Hematopoietic multipotent progenitor cell treated with erythropoietin and hydrocortisone succinate and interleukin-3 and kit ligand, for 8 days (in vitro differentiated cells): ENCODE results near the gene CNMD.
"Not testable (repeated sequence)": the region's sequence is repeated elsewhere in the genome, so short reads cannot be mapped to it uniquely, and the experiment has no call there.

Experiments used
- DNase-seq: peaks from one replicate; pipeline ENCODE4 v3.0.0-alpha.2; 2015

The CNMD gene

DNA sequence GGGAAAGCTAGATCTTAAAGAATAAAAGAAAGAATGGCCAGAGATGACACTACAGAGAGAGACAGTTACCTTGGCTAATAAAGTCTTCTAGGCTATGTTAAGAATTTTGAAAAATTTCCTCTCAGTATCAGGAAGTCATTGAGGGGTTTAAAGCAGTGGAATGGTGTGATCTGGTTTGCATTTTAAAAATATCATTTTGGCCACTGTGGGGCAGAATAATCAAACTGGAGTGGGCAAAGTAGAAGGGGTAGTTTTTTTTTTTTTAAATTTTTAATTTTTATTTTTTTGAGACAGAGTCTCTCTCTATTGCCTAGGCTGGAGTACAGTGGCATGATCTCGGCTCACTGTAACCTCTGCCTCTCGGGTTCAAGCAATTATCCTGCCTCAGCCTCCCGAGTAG, 4.4 kb upstream of the CNMD start:
- DNase-seq: no peak

DNA sequence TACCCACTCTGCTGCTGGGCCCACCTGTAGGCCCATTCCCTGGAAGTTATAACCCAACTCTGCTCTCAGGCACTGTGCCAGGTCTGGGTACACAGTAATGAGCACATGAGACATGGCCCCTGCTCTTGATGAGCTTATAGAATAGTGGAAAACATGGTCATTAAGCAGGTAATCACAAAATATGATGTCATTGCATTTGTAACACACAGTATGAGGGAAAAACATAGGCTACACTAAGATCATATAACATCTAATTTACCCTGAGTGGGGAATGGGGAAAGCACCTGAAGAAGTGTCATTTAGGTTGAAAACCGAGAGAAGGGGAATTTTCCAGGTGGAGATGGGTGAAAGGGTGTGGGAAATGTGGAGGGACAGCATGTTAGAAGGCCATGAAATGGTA, 3.9 kb upstream of the CNMD start:
- DNase-seq: no peak

GRCh38 chr13:52738719-52739467, 727 bp downstream of the CNMD start:
- DNase-seq: peak; percentile 12

- no peak for DNase-seq
Measured at GRCh38 chr13:52737965-52738364, 1.7 kb downstream of the CNMD start.

- no peak for DNase-seq
Measured at GRCh38 chr13:52737451-52737850, 2.2 kb downstream of the CNMD start.

DNA sequence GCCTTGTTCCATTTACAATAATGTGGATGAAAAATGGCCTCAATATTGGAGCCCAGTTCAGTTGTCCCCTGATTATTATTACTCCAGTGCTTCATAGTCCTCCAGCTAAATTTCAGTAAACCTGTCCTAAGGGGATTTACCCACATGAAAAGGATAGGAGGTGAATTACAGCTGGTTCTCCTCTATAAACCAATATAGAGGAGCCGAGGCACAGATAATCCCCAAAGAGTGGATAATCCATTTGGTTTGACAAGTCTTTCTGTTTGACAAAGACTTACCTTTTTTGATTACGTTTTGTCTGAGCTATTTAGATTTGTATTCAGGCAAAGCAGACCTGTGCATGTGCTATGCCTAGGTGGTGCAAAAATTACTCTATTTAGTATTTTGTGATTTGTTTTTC, 2.7 kb downstream of the CNMD start:
- DNase-seq: no peak

DNA sequence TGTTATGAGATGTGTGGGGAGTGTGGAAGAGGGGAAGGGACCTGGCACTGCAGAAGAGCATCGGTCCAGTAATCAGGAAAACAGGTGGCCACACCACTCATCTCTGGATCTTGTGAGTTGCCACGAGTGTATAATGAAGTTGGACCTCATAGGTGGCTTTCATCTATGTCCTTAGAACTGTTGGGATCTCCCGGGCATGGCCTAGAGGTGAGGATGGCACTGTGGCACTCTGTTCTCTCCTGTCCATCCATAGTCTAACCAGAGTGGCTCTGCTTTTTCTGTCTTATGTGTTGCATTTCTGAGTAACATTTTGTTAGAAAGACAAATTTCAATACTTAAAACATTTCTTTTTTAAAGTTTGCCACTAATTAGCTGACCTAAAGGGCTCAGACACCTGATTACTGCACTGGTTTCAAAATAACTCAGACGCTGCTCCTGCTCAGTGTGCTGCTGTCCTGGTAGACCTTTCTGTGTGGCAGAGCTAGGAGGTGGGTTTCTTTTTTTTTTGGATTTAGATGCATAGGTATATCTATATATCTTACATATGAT, 5.5 kb downstream of the CNMD start:
- no peak for DNase-seq

GRCh38 chr13:52726258-52726657, 13.4 kb downstream of the CNMD start:
- DNase-seq: no peak

DNA sequence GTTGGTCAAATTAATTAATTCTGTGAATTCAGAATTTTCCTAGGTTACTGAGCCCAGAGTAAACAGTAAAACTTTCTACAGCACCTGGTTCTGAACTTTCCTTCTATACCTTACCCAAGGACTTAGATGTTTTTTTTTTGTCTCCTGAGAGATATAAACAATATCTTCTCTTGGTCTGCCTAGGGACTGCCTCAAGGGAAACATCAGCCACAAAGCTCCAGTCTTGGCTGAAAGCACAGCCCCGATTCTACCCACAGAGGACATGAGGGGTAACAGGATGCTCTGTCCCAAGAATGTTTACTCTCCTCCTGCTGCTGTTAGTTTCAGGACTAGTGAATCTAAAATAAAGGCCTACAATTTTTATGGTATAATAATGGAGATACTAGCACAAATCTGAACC, 14.3 kb downstream of the CNMD start:
- no peak for DNase-seq

GRCh38 chr13:52723181-52723580, 16.4 kb downstream of the CNMD start:
- no peak for DNase-seq

GRCh38 chr13:52721356-52721755, 18.3 kb downstream of the CNMD start:
- not testable (repeated sequence) for DNase-seq

DNA sequence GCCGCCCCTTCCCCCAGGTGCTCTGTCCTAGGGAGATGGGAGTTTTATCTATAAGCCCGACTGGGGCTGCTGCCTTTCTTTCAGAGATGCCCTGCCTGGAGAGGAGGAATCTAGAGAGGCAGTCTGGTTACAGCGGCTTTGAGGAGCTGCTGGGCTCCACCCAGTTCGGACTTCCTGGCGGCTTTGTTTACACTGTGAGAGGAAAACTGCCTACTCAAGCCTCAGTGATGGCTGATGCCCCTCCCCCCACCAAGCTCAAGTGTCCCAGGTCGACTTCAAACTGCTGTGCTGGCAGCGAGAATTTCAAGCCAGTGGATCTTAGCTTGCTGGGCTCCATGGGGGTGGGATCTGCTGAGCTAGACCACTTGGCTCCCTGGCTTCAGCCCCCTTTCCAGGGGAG, 18.7 kb downstream of the CNMD start:
- not testable (repeated sequence) for DNase-seq

GRCh38 chr13:52713894-52714293, 25.7 kb downstream of the CNMD start:
- no peak for DNase-seq

DNA sequence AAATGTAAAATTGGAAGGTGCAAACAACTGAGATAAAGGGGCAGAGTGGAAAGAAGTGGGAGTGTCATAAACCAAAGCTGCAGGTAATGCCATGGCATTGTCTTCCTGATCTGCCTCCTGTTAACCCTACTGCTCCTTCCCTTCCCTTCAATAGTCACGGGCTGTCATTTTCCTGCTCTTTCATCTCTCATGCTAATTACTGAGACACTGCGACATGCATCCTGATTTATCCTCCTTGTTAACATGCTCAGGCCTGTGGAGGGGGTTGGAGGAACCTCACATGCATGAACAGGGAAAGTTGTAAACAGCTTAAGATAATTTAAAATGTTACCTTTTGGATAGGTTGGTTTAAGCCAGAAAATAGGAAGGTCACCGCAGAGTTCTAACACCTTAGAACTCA, 27.2 kb downstream of the CNMD start:
- no peak for DNase-seq

DNA sequence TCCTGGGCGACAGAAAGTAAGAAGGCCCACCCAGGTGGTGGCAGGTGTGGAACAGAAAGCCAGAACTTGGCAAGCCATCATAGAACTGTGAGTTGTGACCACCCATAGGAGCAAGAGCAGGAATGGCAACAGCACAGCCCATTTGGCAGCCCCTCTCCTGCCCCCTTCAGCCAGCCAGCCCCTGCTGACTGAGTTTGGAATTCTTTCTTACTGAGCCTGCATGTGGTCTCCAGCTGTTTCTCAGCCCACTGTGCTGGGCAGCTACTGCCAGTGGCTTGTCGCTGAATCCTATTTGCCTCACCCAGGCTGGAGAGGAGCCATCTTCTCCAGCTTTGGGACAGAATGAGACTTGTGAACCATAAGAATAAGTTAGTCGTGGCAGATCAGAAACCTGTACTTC, 28.3 kb downstream of the CNMD start:
- no peak for DNase-seq

- peak; percentile 62 for DNase-seq
Measured at GRCh38 chr13:52708266-52708665, 31.4 kb downstream of the CNMD start.

DNA sequence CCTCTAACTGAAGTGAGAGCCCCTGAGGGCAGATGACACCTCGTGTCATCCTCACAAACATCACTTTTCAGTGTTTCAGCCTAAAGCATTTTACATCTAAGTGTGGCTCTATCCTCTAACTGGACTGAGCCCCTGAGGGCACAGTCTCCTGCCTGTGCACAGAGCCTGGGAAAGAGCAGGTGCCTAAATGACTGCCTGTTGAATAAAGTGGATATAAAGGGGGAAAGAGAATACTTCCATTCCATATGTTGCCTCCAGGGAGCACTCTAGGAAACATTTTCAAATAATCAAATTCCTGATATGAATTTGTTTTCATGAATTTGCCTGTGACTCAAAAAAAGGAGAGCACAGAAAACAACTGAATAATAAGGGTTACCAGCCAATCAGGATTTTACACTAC, 32.2 kb downstream of the CNMD start:
- no peak for DNase-seq

DNA sequence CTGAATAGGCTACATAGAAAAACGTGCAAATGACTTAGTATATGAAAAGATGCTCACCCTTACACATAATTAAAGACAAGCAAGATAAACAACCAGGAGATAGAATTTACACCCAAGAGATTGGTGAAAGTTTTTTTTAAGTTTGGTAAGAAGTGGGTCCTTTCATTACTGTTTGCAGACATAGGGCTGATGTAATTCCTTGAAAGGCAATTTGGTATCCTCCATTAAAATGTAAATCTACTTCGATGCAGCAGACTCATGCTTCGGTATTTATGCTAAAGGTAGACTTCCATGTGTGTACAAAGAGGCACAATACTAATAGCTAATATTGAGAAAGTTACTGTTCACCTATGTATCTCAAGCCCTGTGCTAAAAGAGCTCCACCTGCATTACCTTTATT, 33.5 kb downstream of the CNMD start:
- DNase-seq: no peak

- DNase-seq: no peak
Measured at GRCh38 chr13:52703482-52703881, 36.1 kb downstream of the CNMD start.

GRCh38 chr13:52701728-52702465, 37.7 kb downstream of the CNMD start:
- DNase-seq: no peak

- no peak for DNase-seq
Measured at GRCh38 chr13:52696566-52696965, 43.1 kb downstream of the CNMD start.

GRCh38 chr13:52695856-52696255, 43.8 kb downstream of the CNMD start:
- peak; percentile 20 for DNase-seq

- no peak for DNase-seq
Measured at GRCh38 chr13:52686376-52686775, 53.2 kb downstream of the CNMD start.

- DNase-seq: not testable (repeated sequence)
Measured at GRCh38 chr13:52685806-52686205, 53.8 kb downstream of the CNMD start.
